PC-9 (cell line): ENCODE results near the gene PSMD2. TPM values are rescaled to one million over a fixed set of nuclear protein-coding genes. Genes with fewer than 3 reads are reported as not detected.

ENCODE experiments used
- BruUV-seq: library from RNA; stranded (reverse); fragments of 400-500 nt; replicated peaks from 2 replicates; lab custom pipeline; 2021; lab: Mats Ljungman, UMichigan
- CTCF ChIA-PET: fragments of 300-600 bp; sonication (Branson Sonifier 250); formaldehyde crosslinking; loops from one replicate; lab custom pipeline; 2022; ENCODE audit warnings: antibody characterized with exemption; lab: Charles Lee
- POLR2A ChIA-PET: fragments of 300-600 bp; sonication (Branson Sonifier 250); formaldehyde crosslinking; loops from one replicate; lab custom pipeline; 2022; ENCODE audit warnings: antibody characterized with exemption; ENCODE audit not compliant: unreplicated experiment; lab: Charles Lee
- DNase-seq, 2 experiments: peaks; one replicate each; pipeline versions ENCODE4 v3.0.0 to v3.0.0-alpha.2; 2015 to 2022; ENCODE audit warnings: mixed read lengths in 1 of 2
- H2AFZ ChIP-seq: fragments of 200-600 bp; sonication (generic); 2 replicates; pipeline ENCODE4 v1.8.1; 2017; ENCODE audit warnings: antibody characterized with exemption
- H3F3A ChIP-seq: fragments of 200-600 bp; sonication (generic); 2 replicates; pipeline ENCODE4 v1.8.1; 2017; ENCODE audit warnings: antibody characterized with exemption, mild to moderate bottlenecking, low read depth; ENCODE audit not compliant: insufficient read depth
- H3K27ac ChIP-seq: fragments of 200-600 bp; sonication (generic); 2 replicates; pipeline ENCODE4 v1.6.1; 2016; ENCODE audit warnings: mixed run types
- H3K27me3 ChIP-seq: fragments of 200-600 bp; sonication (generic); 2 replicates; pipeline ENCODE4 v1.6.1; 2016; ENCODE audit warnings: low read depth, mixed run types; ENCODE audit not compliant: insufficient read depth
- H3K36me3 ChIP-seq: fragments of 200-600 bp; sonication (generic); 2 replicates; pipeline ENCODE4 v1.6.1; 2016; ENCODE audit warnings: low read depth, mixed run types
- H3K4me1 ChIP-seq: fragments of 200-600 bp; sonication (generic); replicated peaks from 2 replicates; pipeline ENCODE4 v1.6.1; 2016; ENCODE audit warnings: mixed run types; ENCODE audit not compliant: insufficient read depth
- H3K4me2 ChIP-seq: fragments of 200-600 bp; sonication (generic); 2 replicates; pipeline ENCODE4 v1.6.1; 2017; ENCODE audit warnings: mixed run types
- H3K4me3 ChIP-seq: fragments of 200-600 bp; sonication (generic); 2 replicates; pipeline ENCODE4 v1.6.1; 2016; ENCODE audit warnings: mixed run types
- H3K79me2 ChIP-seq: fragments of 200-600 bp; sonication (generic); 2 replicates; pipeline ENCODE4 v1.6.1; 2017; ENCODE audit warnings: low read depth, mixed run types
- H3K9me2 ChIP-seq: fragments of 200-600 bp; sonication (generic); 2 replicates; pipeline ENCODE4 v1.8.1; 2017; ENCODE audit warnings: mild to moderate bottlenecking; ENCODE audit not compliant: insufficient read depth
- H3K9me3 ChIP-seq: fragments of 200-600 bp; sonication (generic); 2 replicates; pipeline ENCODE4 v1.8.1; 2016; ENCODE audit warnings: low read depth; ENCODE audit not compliant: insufficient read depth
- H4K20me1 ChIP-seq: fragments of 200-600 bp; sonication (generic); 2 replicates; pipeline ENCODE4 v1.8.1; 2017; ENCODE audit not compliant: insufficient read depth
- CTCF ChIP-seq: fragments of 200-600 bp; sonication (generic); conservative IDR thresholded peaks from 2 replicates; pipeline ENCODE4 v1.6.1; 2017; ENCODE audit warnings: mixed run types, antibody characterized with exemption, mild to moderate bottlenecking, moderate library complexity
- EZH2 ChIP-seq: fragments of 200-600 bp; sonication (generic); IDR thresholded peaks from 2 replicates; pipeline ENCODE4 v1.8.0; 2017; ENCODE audit warnings: antibody characterized with exemption, low read depth
- intact Hi-C: fragments of 100-400 bp; cut with micrococcal nuclease; formaldehyde crosslinking; loops from one replicate; pipeline ENCODE4 v1.10.0; 2022; ENCODE audit not compliant: unreplicated experiment
- total RNA-seq: library from RNA; stranded (reverse); gene quantifications from 2 replicates; pipeline ENCODE4 v1.2.3, GENCODE V29; 2021

Gene PSMD2
- total RNA-seq, 1 experiment from 2014 or later = 788 TPM

GRCh38 chr3:184316792-184317191 lies 17.8 kb downstream of the PSMD2 start:
- Histone ChIP-seq H2AFZ (no peak overlapping the region), H3K79me2 (peaks cover 68% of the 10 kb centered on the region), H3K36me3 (peaks cover 45% of the 10 kb centered on the region), H3K27ac (peak overlapping the region; percentile 84), H3K4me3 (peak overlapping the region; percentile 63; the same call in 1 of the 2 replicates), H3F3A (peaks cover 71% of the 10 kb centered on the region), H3K9me3 (no peaks in the 10 kb centered on the region), H4K20me1 (peaks cover 64% of the 10 kb centered on the region), H3K4me2 (peak overlapping the region; percentile 75), H3K9me2 (no peaks in the 10 kb centered on the region), H3K4me1 (peaks cover 56% of the 10 kb centered on the region), H3K27me3 (no peaks in the 10 kb centered on the region)
- no peak for TF ChIP-seq CTCF
- no peak for TF ChIP-seq EZH2
- no peak for DNase-seq
- no TSS peak for BruUV-seq
- CTCF ChIA-PET = no interaction called here
- intact Hi-C loops = no loop called here
- POLR2A ChIA-PET = no interaction called here

GRCh38 chr3:184317201-184317600 lies 18.2 kb downstream of the PSMD2 start:
- TSS peak; percentile 28 for BruUV-seq
- Histone ChIP-seq H3K4me3 (peak overlapping the region; percentile 63; the same call in 1 of the 2 replicates), H3K4me2 (peak overlapping the region; percentile 75), H3F3A (peaks cover 71% of the 10 kb centered on the region), H4K20me1 (peaks cover 68% of the 10 kb centered on the region), H3K4me1 (peaks cover 56% of the 10 kb centered on the region), H3K9me3 (no peaks in the 10 kb centered on the region), H3K9me2 (no peaks in the 10 kb centered on the region), H2AFZ (no peak overlapping the region), H3K36me3 (peaks cover 49% of the 10 kb centered on the region), H3K27ac (peak overlapping the region; percentile 27; the same call in 1 of the 2 replicates), H3K79me2 (peaks cover 72% of the 10 kb centered on the region), H3K27me3 (no peaks in the 10 kb centered on the region)
- DNase-seq = no peak
- CTCF ChIA-PET = no interaction called here
- intact Hi-C loops = no loop called here
- POLR2A ChIA-PET = no interaction called here
- TF ChIP-seq EZH2 (no peak), CTCF (no peak)

- Histone ChIP-seq H3K27me3 (no peaks in the 10 kb centered on the region), H3K4me1 (peaks cover 50% of the 10 kb centered on the region), H3K27ac (peak overlapping the region; percentile 51), H4K20me1 (peaks cover 96% of the 10 kb centered on the region), H3K9me2 (no peaks in the 10 kb centered on the region), H2AFZ (no peak overlapping the region), H3K79me2 (peaks cover 97% of the 10 kb centered on the region), H3K9me3 (no peaks in the 10 kb centered on the region), H3K4me3 (peak overlapping the region; percentile 18; the same call in 1 of the 2 replicates), H3K36me3 (peaks cover 76% of the 10 kb centered on the region), H3K4me2 (peak overlapping the region; percentile 75), H3F3A (peaks cover 91% of the 10 kb centered on the region)
- peak; percentile 87 to 97 for DNase-seq
- TF ChIP-seq EZH2 (no peak), CTCF (no peak)
- no TSS peak for BruUV-seq
- intact Hi-C loops = no loop called here
- ChIA-PET CTCF (interaction anchor here (0.6 kb wide), 1 partner anchor 32 kb away, joined by 3 read pairs; no protein-coding TSS in a partner anchor), POLR2A (interaction anchor here (0.6 to 0.9 kb wide), 4 partner anchors 24 to 186 kb away, joined by 3 to 18 read pairs (median 4); no protein-coding TSS in a partner anchor)
Observed at GRCh38 chr3:184320104-184320445, 21.0 kb downstream of the PSMD2 start.
